K562 (cell line): ENCODE results near the gene OGFR. TPM values are rescaled to one million over a fixed set of nuclear protein-coding genes. Genes with fewer than 3 reads are reported as not detected.

ENCODE experiments used
- ATAC-seq: fragments of 200-7000 bp; cut with Tn5 transposase; 3 replicates; pipeline ENCODE4 v1.9.1; 2020; ENCODE audit warnings: moderate library complexity
- BruUV-seq: library from RNA; stranded (reverse); fragments of 400-500 nt; replicated peaks from 2 replicates; lab custom pipeline; 2021; lab: Mats Ljungman, UMichigan
- CTCF ChIA-PET: fragments of 300-600 bp; formaldehyde crosslinking; extraction: SDS; loops from one replicate; lab custom pipeline; 2021; ENCODE audit warnings: low intra/inter-chr PET ratio; lab: Yijun Ruan, JAX
- POLR2A ChIA-PET: fragments of 300-600, 350-650 bp; sonication (Branson Sonifier 250); formaldehyde crosslinking; extraction: SDS; loops from one replicate; lab custom pipeline; 2021; ENCODE audit warnings: antibody characterized with exemption, inconsistent platforms; lab: Yijun Ruan, JAX
- DNase-seq, 4 experiments: peaks; one replicate each; pipeline versions ENCODE4 v3.0.0 to v3.0.0-alpha.2; 2011 to 2018; ENCODE audit warnings: low spot score in 3 of 4, mixed read lengths in 3 of 4; ENCODE audit errors: extremely low read depth in 1 of 4
- FAIRE-seq: peaks from 2 replicates; lab custom pipeline; 2011; peaks lifted over from hg19 to GRCh38; lab: Jason Lieb, UNC
- H2AFZ ChIP-seq: 2 replicates; pipeline ENCODE4 v1.6.0; 2011; ENCODE audit warnings: low read depth, low read length, control low read depth, inconsistent platforms
- H3K27ac ChIP-seq: fragments of 200-600 bp; 3 replicates; pipeline ENCODE4 v1.8.0; 2011; ENCODE audit warnings: low read depth, mild to moderate bottlenecking, control low read depth, inconsistent platforms, low read length, moderate library complexity, mixed read lengths; ENCODE audit errors: extremely low read depth
- H3K27me3 ChIP-seq, 2 experiments: fragments of 300-600 bp in 1 of 2; 2 replicates in 1 of 2; 3 replicates in 1 of 2; pipeline versions ENCODE4 v1.6.0 to v1.8.0; 2011; ENCODE audit warnings: inconsistent platforms in 2 of 2, low read length in 2 of 2, mild to moderate bottlenecking in 1 of 2, mixed read lengths in 1 of 2, moderate library complexity in 1 of 2; ENCODE audit not compliant: control insufficient read depth in 2 of 2, insufficient read depth in 2 of 2
- H3K36me3 ChIP-seq: fragments of 300-600 bp; 3 replicates; pipeline ENCODE4 v1.8.0; 2011; ENCODE audit warnings: mild to moderate bottlenecking, low read length, inconsistent platforms; ENCODE audit not compliant: control insufficient read depth, insufficient read depth
- H3K4me1 ChIP-seq, 2 experiments: fragments of 200-600 bp in 1 of 2; replicated peaks in 1 of 2; 2 replicates in 1 of 2; 3 replicates in 1 of 2; pipeline versions ENCODE4 v1.5.1 to v1.8.0; 2011; ENCODE audit warnings: inconsistent platforms in 2 of 2, low read length in 2 of 2, mild to moderate bottlenecking in 1 of 2, mixed read lengths in 1 of 2, moderate library complexity in 1 of 2; ENCODE audit not compliant: control insufficient read depth in 2 of 2, insufficient read depth in 2 of 2
- H3K4me2 ChIP-seq: 2 replicates; pipeline ENCODE4 v1.6.1; 2011; ENCODE audit warnings: low read length, control low read depth, inconsistent platforms, mixed read lengths; ENCODE audit not compliant: insufficient read depth
- H3K4me3 ChIP-seq: fragments of 200-600 bp; sonication (generic), shearing (Covaris generic); 2 replicates; pipeline ENCODE4 v1.5.1; 2016; ENCODE audit warnings: control low read depth, inconsistent platforms
- H3K79me2 ChIP-seq: fragments of 200-600 bp; 3 replicates; pipeline ENCODE4 v1.8.0; 2011; ENCODE audit warnings: low read length, inconsistent platforms; ENCODE audit not compliant: control insufficient read depth, insufficient read depth
- H3K9ac ChIP-seq, 2 experiments: 2 replicates each; pipeline versions ENCODE4 v1.6.0 to v1.6.1; 2011; ENCODE audit warnings: low read depth in 2 of 2, low read length in 2 of 2, control low read depth in 1 of 2, inconsistent platforms in 1 of 2, mild to moderate bottlenecking in 1 of 2, mixed read lengths in 1 of 2; ENCODE audit not compliant: insufficient read depth in 1 of 2
- H3K9me1 ChIP-seq: one replicate; pipeline ENCODE4 v1.6.0; 2011; ENCODE audit warnings: inconsistent platforms, mild to moderate bottlenecking, low read length, moderate library complexity; ENCODE audit not compliant: control insufficient read depth, insufficient read depth
- H3K9me3 ChIP-seq: replicated peaks from 2 replicates; pipeline ENCODE4 v1.5.1; 2011; ENCODE audit warnings: low read depth, low read length, inconsistent platforms; ENCODE audit not compliant: control insufficient read depth, insufficient read depth
- H4K20me1 ChIP-seq: replicated peaks from 2 replicates; pipeline ENCODE4 v1.6.1; 2011; ENCODE audit warnings: low read length, inconsistent platforms, mixed read lengths; ENCODE audit not compliant: control insufficient read depth, insufficient read depth
- DDX20 ChIP-seq: fragments of 450-650 bp; IDR thresholded peaks from 2 replicates; pipeline ENCODE4 v1.6.1; 2016; ENCODE audit warnings: missing genetic modification characterization, low read depth, mild to moderate bottlenecking, missing compliant biosample characterization, moderate library complexity
- TCF3 ChIP-seq: sonication (generic); formaldehyde crosslinking; IDR thresholded peaks from 2 replicates; pipeline ENCODE4 v1.4.0; 2020; ENCODE audit warnings: mild to moderate bottlenecking, missing genetic modification reagents
- THAP12 ChIP-seq: fragments of 250-450 bp; sonication (Bioruptor Pico); IDR thresholded peaks from 2 replicates; pipeline ENCODE4 v1.9.0; 2021; ENCODE audit warnings: mild to moderate bottlenecking, inconsistent platforms
- ZNF24 ChIP-seq: fragments of 450-650 bp; IDR thresholded peaks from 2 replicates; pipeline ENCODE4 v1.6.1; 2016
- WGBS: fragments of 100-300 bp; shearing (Covaris generic); methylation state at CpG from one replicate; pipeline ENCODE4 v1.1.6; 2016; ENCODE audit warnings: low coverage, mixed read lengths; ENCODE audit not compliant: insufficient coverage; ENCODE audit errors: missing lambda C conversion rate; 5-methylcytosine and 5-hydroxymethylcytosine counted together
- in situ Hi-C: fragments of 300-500 bp; cut with MboI; formaldehyde crosslinking; loops from 4 replicates; pipeline ENCODE4 v1.15.0; 2018; ENCODE audit warnings: inconsistent platforms, mixed read lengths
- intact Hi-C: fragments of 100-400 bp; cut with micrococcal nuclease; formaldehyde crosslinking; loops from 2 replicates; pipeline ENCODE4 v1.14.2; 2022
- polyA plus RNA-seq, 8 experiments: library from polyadenylated mRNA; depleted of rRNA in 4 of 8; stranded (reverse) in 5 of 8; unstranded in 3 of 8; fragments of >200 nt; fragmentation: Nextera tagmentation in 2 of 8; fragmentation: Illumina TruSeq in 1 of 8; extraction: Ambion mirVana in 2 of 8; extraction: Trizol in 1 of 8; gene quantifications; 2 replicates each; pipeline versions ENCODE4 v1.2.1 to v1.2.3, GENCODE V29; 2011 to 2014; ENCODE audit warnings: inconsistent platforms in 1 of 8, missing spikeins in 1 of 8
- total RNA-seq, 7 experiments: library from RNA; depleted of rRNA in 6 of 7; stranded (reverse); fragments of >200 nt in 6 of 7; fragmentation: Illumina TruSeq in 2 of 7; extraction: Trizol in 2 of 7; gene quantifications; 2 replicates each; pipeline versions ENCODE4 v1.2.1 to v1.2.3, GENCODE V29; 2011 to 2021; ENCODE audit warnings: low replicate concordance in 1 of 7

Gene OGFR
- total and polyA plus RNA-seq, 9 of the 15 experiments (the other 6 are each of a cell fraction or from before 2014, with no cell fraction given): 0.39 to 56.3 (median 17.5) TPM

GRCh38 chr20:62821726-62822210, 17.1 kb downstream of the OGFR start:
- H3K4me3 ChIP-seq: no peak overlapping the region
- intact Hi-C loops: loop anchor here (1.0 to 10.0 kb wide), 5 partner anchors 25 to 188 kb away; no protein-coding TSS in a partner anchor
- ATAC-seq: no peak
- POLR2A ChIA-PET: interaction anchor here (1.0 kb wide), 1 partner anchor 8 kb away, joined by 4 read pairs; no protein-coding TSS in a partner anchor
- no peak overlapping the region for H3K9ac ChIP-seq
- no peaks in the 10 kb centered on the region; a peak in 2 of 5 replicates for H3K27me3 ChIP-seq
- no peaks in the 10 kb centered on the region for H3K9me1 ChIP-seq
- TF ChIP-seq TCF3 (no peak), DDX20 (tag) (no peak), ZNF24 (no peak), THAP12 (CRISPR knock-in tag) (no peak)
- TF ChIP-seq, all 486 proteins: peak for 0
- H3K79me2 ChIP-seq: no peaks in the 10 kb centered on the region
- 32% methylated on average over 4 of the region's 12 CpGs for WGBS
- no peaks in the 10 kb centered on the region for H3K9me3 ChIP-seq
- BruUV-seq: no TSS peak
- H2AFZ ChIP-seq: no peak overlapping the region
- H3K36me3 ChIP-seq: no peaks in the 10 kb centered on the region
- CTCF ChIA-PET: interaction anchor here (2.7 kb wide), 1 partner anchor 187 kb away, joined by 18 read pairs; no protein-coding TSS in a partner anchor
- in situ Hi-C loops: loop anchor here (10.0 kb wide), 1 partner anchor 193 kb away; no protein-coding TSS in a partner anchor
- peaks cover 12 to 100% of the 10 kb centered on the region in 2 experiments for H3K4me1 ChIP-seq
- no peak overlapping the region for H3K4me2 ChIP-seq
- no peak for DNase-seq
- no peak overlapping the region for H3K27ac ChIP-seq
- no peak for FAIRE-seq
- H4K20me1 ChIP-seq: peaks cover 9% of the 10 kb centered on the region; the same call in 1 of the 2 replicates
